ENCODE data around the gene CD180.

CD180 gene

GRCh38 chr5:67215519-67216471, 19.2 kb upstream of the CD180 start:
- peak; percentile 53 for DNase-seq
- no CpG with 5 or more reads among the region's 19 CpGs for WGBS (ENCODE audit: extremely low coverage, insufficient coverage, low lambda C conversion rate)
- no peak overlapping the region for H3K9ac ChIP-seq (ENCODE audit: low read length)

GRCh38 chr5:67214707-67215447, 18.3 kb upstream of the CD180 start:
- no peak overlapping the region for H4K5ac ChIP-seq (ENCODE audit: low read length)
- H2AK5ac ChIP-seq (ENCODE audit: low read length), result no peak overlapping the region
- H3K79me2 ChIP-seq (ENCODE audit: control insufficient read depth, insufficient read depth, low read length), result no peaks in the 10 kb centered on the region
- H3K18ac ChIP-seq (ENCODE audit: low read length), result no peak overlapping the region
- no peak overlapping the region for H2BK15ac ChIP-seq (replicated peaks; ENCODE audit: low read depth)
- no peak for DNase-seq
- H2BK120ac ChIP-seq (ENCODE audit: low read depth, low read length), result no peak overlapping the region
- H3K79me1 ChIP-seq (ENCODE audit: low read length), result no peaks in the 10 kb centered on the region
- H3K4me3 ChIP-seq (ENCODE audit: low read length), result no peak overlapping the region
- H3K56ac ChIP-seq (ENCODE audit: low read length), result no peak overlapping the region
- H3K36me3 ChIP-seq (ENCODE audit: control insufficient read depth, insufficient read depth, low read length), result no peaks in the 10 kb centered on the region
- no peak overlapping the region for H2BK5ac ChIP-seq (ENCODE audit: low read length)
- no peaks in the 10 kb centered on the region for H3K4me1 ChIP-seq (ENCODE audit: control insufficient read depth, low read depth, low read length)
- no CpG with 5 or more reads among the region's 12 CpGs for WGBS (ENCODE audit: extremely low coverage, insufficient coverage, low lambda C conversion rate)
- no peak overlapping the region for H3K27ac ChIP-seq (ENCODE audit: low read depth, low read length)
- H3K23ac ChIP-seq (ENCODE audit: low read length), result no peak overlapping the region
- H4K8ac ChIP-seq (ENCODE audit: low read depth, low read length), result no peak overlapping the region
- no peaks in the 10 kb centered on the region for H3K27me3 ChIP-seq (ENCODE audit: insufficient read depth, low read length, poor library complexity)
- H3K4me2 ChIP-seq (ENCODE audit: low read length), result no peak overlapping the region
- H3K4ac ChIP-seq (ENCODE audit: low read depth, low read length), result no peak overlapping the region
- no peak overlapping the region for H3K9ac ChIP-seq (ENCODE audit: low read length)

More at GRCh38 chr5:67215519-67216471, 19.2 kb upstream of the CD180 start:
- Histone ChIP-seq H4K8ac (ENCODE audit: low read depth, low read length) (no peak overlapping the region), H3K36me3 (ENCODE audit: control insufficient read depth, insufficient read depth, low read length) (no peaks in the 10 kb centered on the region), H3K79me2 (ENCODE audit: control insufficient read depth, insufficient read depth, low read length) (no peaks in the 10 kb centered on the region), H3K18ac (ENCODE audit: low read length) (no peak overlapping the region), H2BK5ac (ENCODE audit: low read length) (no peak overlapping the region), H3K4me2 (ENCODE audit: low read length) (no peak overlapping the region), H2BK120ac (ENCODE audit: low read depth, low read length) (no peak overlapping the region), H3K23ac (ENCODE audit: low read length) (no peak overlapping the region), H2BK15ac (replicated peaks; ENCODE audit: low read depth) (no peak overlapping the region), H2AK5ac (ENCODE audit: low read length) (no peak overlapping the region), H3K27me3 (ENCODE audit: insufficient read depth, low read length, poor library complexity) (no peaks in the 10 kb centered on the region), H3K4me3 (ENCODE audit: low read length) (no peak overlapping the region), H3K79me1 (ENCODE audit: low read length) (no peaks in the 10 kb centered on the region), H3K4me1 (ENCODE audit: control insufficient read depth, low read depth, low read length) (no peaks in the 10 kb centered on the region), H3K4ac (ENCODE audit: low read depth, low read length) (no peak overlapping the region), H4K5ac (ENCODE audit: low read length) (no peak overlapping the region), H3K56ac (ENCODE audit: low read length) (no peak overlapping the region), H3K27ac (ENCODE audit: low read depth, low read length) (no peak overlapping the region)

- Histone ChIP-seq H3K18ac (ENCODE audit: low read length) (no peak overlapping the region), H3K4me1 (ENCODE audit: control insufficient read depth, low read depth, low read length) (no peaks in the 10 kb centered on the region), H3K23ac (ENCODE audit: low read length) (no peak overlapping the region), H3K36me3 (ENCODE audit: control insufficient read depth, insufficient read depth, low read length) (no peaks in the 10 kb centered on the region), H3K79me2 (ENCODE audit: control insufficient read depth, insufficient read depth, low read length) (no peaks in the 10 kb centered on the region), H3K79me1 (ENCODE audit: low read length) (no peaks in the 10 kb centered on the region), H2BK120ac (ENCODE audit: low read depth, low read length) (no peak overlapping the region), H3K27ac (ENCODE audit: low read depth, low read length) (no peak overlapping the region), H2BK15ac (replicated peaks; ENCODE audit: low read depth) (no peak overlapping the region), H3K4ac (ENCODE audit: low read depth, low read length) (no peak overlapping the region), H3K27me3 (ENCODE audit: insufficient read depth, low read length, poor library complexity) (no peaks in the 10 kb centered on the region), H4K5ac (ENCODE audit: low read length) (no peak overlapping the region), H3K56ac (ENCODE audit: low read length) (no peak overlapping the region), H3K4me3 (ENCODE audit: low read length) (no peak overlapping the region), H2BK5ac (ENCODE audit: low read length) (no peak overlapping the region), H4K8ac (ENCODE audit: low read depth, low read length) (no peak overlapping the region), H3K4me2 (ENCODE audit: low read length) (no peak overlapping the region), H2AK5ac (ENCODE audit: low read length) (no peak overlapping the region), H3K9ac (ENCODE audit: low read length) (no peak overlapping the region)
- WGBS (ENCODE audit: extremely low coverage, insufficient coverage, low lambda C conversion rate), result no CpG with 5 or more reads among the region's 6 CpGs
- no peak for DNase-seq
These were observed 17.4 kb upstream of the CD180 start for GRCh38 chr5:67214036-67214435.

- Histone ChIP-seq H3K36me3 (ENCODE audit: control insufficient read depth, insufficient read depth, low read length) (no peaks in the 10 kb centered on the region), H2BK15ac (replicated peaks; ENCODE audit: low read depth) (no peak overlapping the region), H3K18ac (ENCODE audit: low read length) (no peak overlapping the region), H3K79me2 (ENCODE audit: control insufficient read depth, insufficient read depth, low read length) (no peaks in the 10 kb centered on the region), H3K4ac (ENCODE audit: low read depth, low read length) (no peak overlapping the region), H3K9ac (ENCODE audit: low read length) (no peak overlapping the region), H2AK5ac (ENCODE audit: low read length) (no peak overlapping the region), H4K5ac (ENCODE audit: low read length) (no peak overlapping the region), H3K4me2 (ENCODE audit: low read length) (no peak overlapping the region), H3K23ac (ENCODE audit: low read length) (no peak overlapping the region), H3K79me1 (ENCODE audit: low read length) (no peaks in the 10 kb centered on the region), H3K56ac (ENCODE audit: low read length) (no peak overlapping the region), H2BK5ac (ENCODE audit: low read length) (no peak overlapping the region), H3K27me3 (ENCODE audit: insufficient read depth, low read length, poor library complexity) (no peaks in the 10 kb centered on the region), H2BK120ac (ENCODE audit: low read depth, low read length) (no peak overlapping the region), H4K8ac (ENCODE audit: low read depth, low read length) (no peak overlapping the region), H3K4me1 (ENCODE audit: control insufficient read depth, low read depth, low read length) (no peaks in the 10 kb centered on the region), H3K27ac (ENCODE audit: low read depth, low read length) (no peak overlapping the region), H3K4me3 (ENCODE audit: low read length) (no peak overlapping the region)
- WGBS (ENCODE audit: extremely low coverage, insufficient coverage, low lambda C conversion rate), result no CpG with 5 or more reads among the region's 2 CpGs
- DNase-seq, result peak; percentile 75
These were observed 15.3 kb upstream of the CD180 start for GRCh38 chr5:67211926-67212325.

- Histone ChIP-seq H2BK5ac (ENCODE audit: low read length) (no peak overlapping the region), H3K23ac (ENCODE audit: low read length) (no peak overlapping the region), H3K9ac (ENCODE audit: low read length) (no peak overlapping the region), H3K18ac (ENCODE audit: low read length) (no peak overlapping the region), H3K4me1 (ENCODE audit: control insufficient read depth, low read depth, low read length) (no peaks in the 10 kb centered on the region), H3K27me3 (ENCODE audit: insufficient read depth, low read length, poor library complexity) (no peaks in the 10 kb centered on the region), H3K79me2 (ENCODE audit: control insufficient read depth, insufficient read depth, low read length) (no peaks in the 10 kb centered on the region), H3K79me1 (ENCODE audit: low read length) (no peaks in the 10 kb centered on the region), H3K4me3 (ENCODE audit: low read length) (no peak overlapping the region), H3K4me2 (ENCODE audit: low read length) (no peak overlapping the region), H2BK120ac (ENCODE audit: low read depth, low read length) (no peak overlapping the region), H3K56ac (ENCODE audit: low read length) (no peak overlapping the region), H3K4ac (ENCODE audit: low read depth, low read length) (no peak overlapping the region), H4K8ac (ENCODE audit: low read depth, low read length) (no peak overlapping the region), H3K27ac (ENCODE audit: low read depth, low read length) (no peak overlapping the region), H4K5ac (ENCODE audit: low read length) (no peak overlapping the region), H2AK5ac (ENCODE audit: low read length) (no peak overlapping the region), H2BK15ac (replicated peaks; ENCODE audit: low read depth) (no peak overlapping the region), H3K36me3 (ENCODE audit: control insufficient read depth, insufficient read depth, low read length) (no peaks in the 10 kb centered on the region)
- peak; percentile 89 for DNase-seq
- no CpG with 5 or more reads among the region's 11 CpGs for WGBS (ENCODE audit: extremely low coverage, insufficient coverage, low lambda C conversion rate)
These were observed 12.7 kb upstream of the CD180 start for GRCh38 chr5:67209141-67209771.

Data from mesendoderm (in vitro differentiated cells).